ENCODE data around the gene CASQ1. TPM values are rescaled to one million over a fixed set of nuclear protein-coding genes. Genes with fewer than 3 reads are reported as not detected.

Gene CASQ1
- total and polyA plus RNA-seq, 2 donors (not counting 1 experiment from before 2014, with no cell fraction given) = not detected

- no peaks in the 10 kb centered on the region for H3K9me3 ChIP-seq (ENCODE audit: control extremely low read depth in 1 of 3, control insufficient read depth in 2 of 3, insufficient read depth in 1 of 3, low read length in 2 of 3)
- H3K4me1 ChIP-seq (ENCODE audit: control insufficient read depth in 2 of 2, insufficient read depth in 2 of 2, low read length in 2 of 2) = no peaks in the 10 kb centered on the region
- no peaks in the 10 kb centered on the region for H3K36me3 ChIP-seq (replicated peaks in 1 of 2; ENCODE audit: control extremely low read depth in 1 of 2, control insufficient read depth in 1 of 2, extremely low read depth in 1 of 2, insufficient read depth in 2 of 2, low read length in 1 of 2)
- H3K9ac ChIP-seq (ENCODE audit: low read length) = no peak overlapping the region
- no peaks in the 10 kb centered on the region for H4K20me1 ChIP-seq (ENCODE audit: control insufficient read depth, insufficient read depth, low read length, poor library complexity, severe bottlenecking)
- no peak overlapping the region for H3K4me2 ChIP-seq (replicated peaks; ENCODE audit: low read depth, low read length, poor library complexity, severe bottlenecking)
- no peak overlapping the region for H2AFZ ChIP-seq (ENCODE audit: insufficient read depth, low read depth, low read length, poor library complexity, severe bottlenecking)
- 96% methylated on average over 12 of the region's 14 CpGs for WGBS (ENCODE audit: insufficient coverage)
- Mint-ChIP-seq H3K9me3 (ENCODE audit: insufficient read depth) (no peaks in the 10 kb centered on the region), H3K4me3 (no peak overlapping the region), H3K27ac (no peak overlapping the region), H3K27me3 (peaks cover 27% of the 10 kb centered on the region), H3K4me1 (no peaks in the 10 kb centered on the region)
- no peak overlapping the region for H3K27ac ChIP-seq (ENCODE audit: low read length in 2 of 2)
- no peak overlapping the region for H3K4me3 ChIP-seq (ENCODE audit: control extremely low read depth in 1 of 5, extremely low read depth in 1 of 5, insufficient read depth in 1 of 5, low read depth in 2 of 5, low read length in 4 of 5)
- CTCF ChIA-PET = no interaction called here
- intact Hi-C loops (cut with micrococcal nuclease) = no loop called here
- no peaks in the 10 kb centered on the region for H3K79me2 ChIP-seq (ENCODE audit: control insufficient read depth, insufficient read depth, low read length)
- TF ChIP-seq EZH2 (IDR thresholded peaks at IDR 0.05; ENCODE audit: borderline replicate concordance, insufficient read depth, low read depth, low read length, poor library complexity, severe bottlenecking) = no peak
- TF ChIP-seq, protein P1, sequence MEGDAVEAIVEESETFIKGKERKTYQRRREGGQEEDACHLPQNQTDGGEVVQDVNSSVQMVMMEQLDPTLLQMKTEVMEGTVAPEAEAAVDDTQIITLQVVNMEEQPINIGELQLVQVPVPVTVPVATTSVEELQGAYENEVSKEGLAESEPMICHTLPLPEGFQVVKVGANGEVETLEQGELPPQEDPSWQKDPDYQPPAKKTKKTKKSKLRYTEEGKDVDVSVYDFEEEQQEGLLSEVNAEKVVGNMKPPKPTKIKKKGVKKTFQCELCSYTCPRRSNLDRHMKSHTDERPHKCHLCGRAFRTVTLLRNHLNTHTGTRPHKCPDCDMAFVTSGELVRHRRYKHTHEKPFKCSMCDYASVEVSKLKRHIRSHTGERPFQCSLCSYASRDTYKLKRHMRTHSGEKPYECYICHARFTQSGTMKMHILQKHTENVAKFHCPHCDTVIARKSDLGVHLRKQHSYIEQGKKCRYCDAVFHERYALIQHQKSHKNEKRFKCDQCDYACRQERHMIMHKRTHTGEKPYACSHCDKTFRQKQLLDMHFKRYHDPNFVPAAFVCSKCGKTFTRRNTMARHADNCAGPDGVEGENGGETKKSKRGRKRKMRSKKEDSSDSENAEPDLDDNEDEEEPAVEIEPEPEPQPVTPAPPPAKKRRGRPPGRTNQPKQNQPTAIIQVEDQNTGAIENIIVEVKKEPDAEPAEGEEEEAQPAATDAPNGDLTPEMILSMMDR (IDR thresholded peaks at IDR 0.05) = no peak
- H3K27me3 ChIP-seq (replicated peaks in 1 of 4; ENCODE audit: control extremely low read depth in 1 of 4, control insufficient read depth in 3 of 4, insufficient read depth in 4 of 4, low read length in 3 of 4) = peaks cover 0 to 12% (median 3%) of the 10 kb centered on the region in 4 experiments
- POLR2A ChIA-PET = interaction anchor here (0.7 kb wide), 1 partner anchor 140 kb away, joined by 4 read pairs; no protein-coding TSS in a partner anchor
- DNase-seq = no peak
- no peak for ATAC-seq (ENCODE audit: low read depth)
These were observed 44.3 kb upstream of the CASQ1 start for GRCh38 chr1:160146107-160146506.

DNA sequence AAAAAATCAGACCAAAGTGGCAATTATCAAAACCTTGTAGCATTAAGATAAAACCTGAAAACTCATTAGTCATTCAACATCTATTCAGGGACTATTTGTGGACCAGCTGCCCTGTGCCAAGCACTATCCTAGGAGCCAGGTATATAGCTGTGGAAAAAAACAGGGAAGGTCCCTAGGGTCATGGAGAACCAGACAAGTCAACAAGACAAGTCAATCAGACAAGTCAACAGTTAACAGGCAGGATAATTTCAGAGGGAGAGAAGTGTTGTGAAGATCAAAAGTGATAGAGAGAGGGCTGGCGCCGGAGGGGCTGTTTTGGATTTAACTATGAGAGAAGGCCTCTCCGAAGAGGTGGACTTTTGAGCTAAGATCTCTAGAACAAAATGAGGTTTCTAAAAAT lies 42.3 kb upstream of the CASQ1 start:
- Histone ChIP-seq H3K79me2 (ENCODE audit: control insufficient read depth, insufficient read depth, low read length) (no peaks in the 10 kb centered on the region), H3K36me3 (replicated peaks in 1 of 2; ENCODE audit: control extremely low read depth in 1 of 2, control insufficient read depth in 1 of 2, extremely low read depth in 1 of 2, insufficient read depth in 2 of 2, low read length in 1 of 2) (no peaks in the 10 kb centered on the region), H2AFZ (ENCODE audit: insufficient read depth, low read depth, low read length, poor library complexity, severe bottlenecking) (no peak overlapping the region), H3K4me1 (ENCODE audit: control insufficient read depth in 2 of 2, insufficient read depth in 2 of 2, low read length in 2 of 2) (no peaks in the 10 kb centered on the region), H4K20me1 (ENCODE audit: control insufficient read depth, insufficient read depth, low read length, poor library complexity, severe bottlenecking) (no peaks in the 10 kb centered on the region), H3K27me3 (replicated peaks in 1 of 4; ENCODE audit: control extremely low read depth in 1 of 4, control insufficient read depth in 3 of 4, insufficient read depth in 4 of 4, low read length in 3 of 4) (no peaks in the 10 kb centered on the region), H3K27ac (ENCODE audit: low read length in 2 of 2) (no peak overlapping the region), H3K4me3 (ENCODE audit: control extremely low read depth in 1 of 5, extremely low read depth in 1 of 5, insufficient read depth in 1 of 5, low read depth in 2 of 5, low read length in 4 of 5) (no peak overlapping the region), H3K9ac (ENCODE audit: low read length) (no peak overlapping the region), H3K9me3 (ENCODE audit: control extremely low read depth in 1 of 3, control insufficient read depth in 2 of 3, insufficient read depth in 1 of 3, low read length in 2 of 3) (no peaks in the 10 kb centered on the region), H3K4me2 (replicated peaks; ENCODE audit: low read depth, low read length, poor library complexity, severe bottlenecking) (no peak overlapping the region)
- Mint-ChIP-seq H3K27ac (no peak overlapping the region), H3K4me1 (no peaks in the 10 kb centered on the region), H3K9me3 (ENCODE audit: insufficient read depth) (no peaks in the 10 kb centered on the region), H3K27me3 (peaks cover 25% of the 10 kb centered on the region), H3K4me3 (no peak overlapping the region)
- WGBS (ENCODE audit: insufficient coverage) = no CpG with 5 or more reads among the region's 3 CpGs
- ChIA-PET POLR2A (interaction anchor here (0.7 kb wide), 1 partner anchor 229 kb away, joined by 4 read pairs; no protein-coding TSS in a partner anchor), CTCF (interaction anchor here (0.9 kb wide), 1 partner anchor 62 kb away, joined by 3 read pairs; no protein-coding TSS in a partner anchor)
- ATAC-seq (ENCODE audit: low read depth) (no peak), DNase-seq (no peak)
- intact Hi-C loops (cut with micrococcal nuclease) = no loop called here
- no peak for TF ChIP-seq EZH2 (IDR thresholded peaks at IDR 0.05; ENCODE audit: borderline replicate concordance, insufficient read depth, low read depth, low read length, poor library complexity, severe bottlenecking)

All from B cell (primary cell).